ENCODE measurements around the gene PLXNA3.

The PLXNA3 gene

GRCh38 chrX:154477891-154478477, 19.9 kb downstream of the PLXNA3 start:
- H3K4me3 ChIP-seq (ENCODE audit: low read depth, low read length), result peak overlapping the region; percentile 61
- no peak for TF ChIP-seq CTCF (IDR thresholded peaks at IDR 0.05; ENCODE audit: insufficient read depth, low read depth, low read length, missing control alignments)
- no peak for DNase-seq (ENCODE audit: low read depth)

DNA sequence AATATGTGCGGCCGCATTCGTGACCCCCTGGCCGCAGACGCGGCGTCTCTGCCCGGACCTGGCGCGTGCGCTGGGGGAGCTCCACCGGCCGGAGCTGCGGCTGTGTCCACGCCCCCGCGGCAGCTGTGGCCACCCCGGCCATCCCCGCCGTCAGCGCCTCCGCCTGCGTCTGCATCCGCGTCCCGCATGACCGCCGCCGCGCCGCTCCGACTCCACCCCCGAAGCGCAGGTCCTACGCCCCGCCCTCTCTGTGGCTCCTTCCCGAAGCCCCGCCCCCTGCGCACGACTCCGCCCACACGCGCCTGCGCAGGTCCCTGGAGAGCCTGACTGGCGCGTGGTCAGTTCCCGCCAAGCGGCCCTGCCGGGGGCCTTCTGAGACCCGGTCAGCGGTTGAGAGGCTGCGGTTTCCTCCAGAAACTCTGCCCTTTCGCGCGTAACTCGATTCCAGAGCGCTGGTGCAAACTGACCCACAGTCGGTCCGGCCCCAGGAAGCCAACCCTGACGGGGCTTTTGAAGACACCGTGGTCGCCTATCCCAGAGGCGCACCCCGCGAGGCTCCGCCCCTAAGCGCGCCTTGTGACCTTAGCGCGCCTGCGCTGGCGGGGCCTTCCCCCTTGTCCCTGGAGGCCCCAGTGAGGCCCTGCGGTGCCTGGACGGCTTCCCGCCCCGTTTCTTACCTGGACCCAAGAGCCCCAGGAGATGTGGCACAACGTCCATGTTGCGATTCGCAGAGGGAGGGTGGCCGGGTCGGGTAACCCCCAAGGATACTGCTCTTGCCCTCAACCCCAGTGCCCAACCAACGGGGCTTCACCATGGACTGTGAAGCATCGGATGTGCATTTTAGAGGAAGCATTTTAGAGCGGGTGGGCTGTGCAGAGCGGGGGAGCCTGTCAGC, 20.9 kb downstream of the PLXNA3 start, which contains the start of gene LAGE3:
Gene LAGE3, minus strand, starts transcription at position 554 of the 895 bp plus-strand sequence. Its CDS starts 366 bp downstream, at position 188.
- no peak for TF ChIP-seq CTCF (IDR thresholded peaks at IDR 0.05; ENCODE audit: insufficient read depth, low read depth, low read length, missing control alignments)
- peak within 1 kb of the TSS; percentile 61 for H3K4me3 ChIP-seq (ENCODE audit: low read depth, low read length)
- peak; percentile 95 for DNase-seq (ENCODE audit: low read depth)

GRCh38 chrX:154481195-154481594, 23.1 kb downstream of the PLXNA3 start:
- DNase-seq (ENCODE audit: low read depth), result peak; percentile 54
- H3K4me3 ChIP-seq (ENCODE audit: low read depth, low read length), result no peak overlapping the region

GRCh38 chrX:154481911-154482601, 24.0 kb downstream of the PLXNA3 start:
- DNase-seq (ENCODE audit: low read depth), result no peak
- TF ChIP-seq CTCF (IDR thresholded peaks at IDR 0.05; ENCODE audit: insufficient read depth, low read depth, low read length, missing control alignments), result no peak
- H3K4me3 ChIP-seq (ENCODE audit: low read depth, low read length), result no peak overlapping the region

More at GRCh38 chrX:154481195-154481594, 23.1 kb downstream of the PLXNA3 start:
- no peak for TF ChIP-seq CTCF (IDR thresholded peaks at IDR 0.05; ENCODE audit: insufficient read depth, low read depth, low read length, missing control alignments)

DNA sequence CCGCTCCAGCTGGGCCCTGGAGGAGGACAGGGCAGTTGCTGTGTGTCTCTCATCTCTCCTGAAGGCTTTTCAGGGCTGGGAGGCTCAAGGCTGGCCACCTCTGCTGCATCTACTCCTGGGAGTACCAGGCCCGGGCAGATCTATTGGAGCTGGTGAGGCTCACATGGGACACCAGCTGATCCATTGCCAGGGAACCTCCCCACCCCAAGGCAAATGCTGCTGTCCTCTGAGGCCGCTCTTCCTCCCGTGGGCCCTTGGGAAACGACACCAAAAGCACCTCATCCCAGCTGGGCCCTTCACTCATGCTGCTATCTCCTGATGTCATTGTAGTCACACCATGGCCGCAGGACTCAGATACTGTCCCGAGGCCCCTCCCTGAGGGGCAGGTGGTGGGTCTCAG, 24.7 kb downstream of the PLXNA3 start:
- no peak for DNase-seq (ENCODE audit: low read depth)
- TF ChIP-seq CTCF (IDR thresholded peaks at IDR 0.05; ENCODE audit: insufficient read depth, low read depth, low read length, missing control alignments), result no peak
- no peak overlapping the region for H3K4me3 ChIP-seq (ENCODE audit: low read depth, low read length)

DNA sequence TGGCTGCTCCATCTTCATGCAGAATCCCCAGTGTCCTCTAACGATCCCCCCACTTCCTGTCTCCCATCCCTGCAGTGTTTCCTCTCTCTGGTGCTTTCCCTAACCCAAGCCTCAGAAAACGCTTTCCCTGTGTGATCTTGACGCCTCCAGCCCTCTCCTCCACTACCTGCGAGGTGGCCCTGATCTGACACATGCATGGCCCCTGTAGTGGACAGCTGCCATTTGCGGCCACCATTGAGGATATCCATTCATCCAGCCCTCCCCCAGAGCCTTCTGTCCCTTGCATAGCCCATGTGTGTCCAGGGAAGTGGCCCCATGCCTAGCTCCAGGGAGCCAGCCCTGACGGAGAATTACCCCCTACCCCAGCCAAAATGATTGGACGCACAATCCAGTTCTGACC, 25.2 kb downstream of the PLXNA3 start:
- DNase-seq (ENCODE audit: low read depth), result no peak
- no peak overlapping the region for H3K4me3 ChIP-seq (ENCODE audit: low read depth, low read length)
- no peak for TF ChIP-seq CTCF (IDR thresholded peaks at IDR 0.05; ENCODE audit: insufficient read depth, low read depth, low read length, missing control alignments)
